ENCODE measurements around the gene VTI1A.

Gene VTI1A

GRCh38 chr10:112700215-112700671 lies 253.2 kb downstream of the VTI1A start:
- no peak for TF ChIP-seq CTCF (IDR thresholded peaks at IDR 0.05; ENCODE audit: insufficient read depth, low read length, missing control alignments)
- CTCF ChIA-PET: interaction anchor here (1.2 kb wide), 1 partner anchor 8 kb away, joined by 3 read pairs; no protein-coding TSS in a partner anchor
- POLR2A ChIA-PET: no interaction called here
- no peak for DNase-seq (ENCODE audit: low read depth, low spot score)
- H3K4me3 ChIP-seq (ENCODE audit: low read depth, low read length): no peak overlapping the region

- no peak for DNase-seq (ENCODE audit: low read depth, low spot score)
- TF ChIP-seq CTCF (IDR thresholded peaks at IDR 0.05; ENCODE audit: insufficient read depth, low read length, missing control alignments): no peak
- POLR2A ChIA-PET: no interaction called here
- no peak overlapping the region for H3K4me3 ChIP-seq (ENCODE audit: low read depth, low read length)
- CTCF ChIA-PET: no interaction called here
These were observed 254.3 kb downstream of the VTI1A start for GRCh38 chr10:112701211-112701877.

GRCh38 chr10:112701878-112702255 lies 254.9 kb downstream of the VTI1A start:
- no peak overlapping the region for H3K4me3 ChIP-seq (ENCODE audit: low read depth, low read length)
- ChIA-PET POLR2A (no interaction called here), CTCF (no interaction called here)
- no peak for TF ChIP-seq CTCF (IDR thresholded peaks at IDR 0.05; ENCODE audit: insufficient read depth, low read length, missing control alignments)
- no peak for DNase-seq (ENCODE audit: low read depth, low spot score)

GRCh38 chr10:112706577-112706976 lies 259.6 kb downstream of the VTI1A start:
- CTCF ChIA-PET: interaction anchor here (1.1 kb wide), 1 partner anchor 11 kb away, joined by 3 read pairs; no protein-coding TSS in a partner anchor
- POLR2A ChIA-PET: no interaction called here
- no peak for DNase-seq (ENCODE audit: low read depth, low spot score)
- no peak overlapping the region for H3K4me3 ChIP-seq (ENCODE audit: low read depth, low read length)
- TF ChIP-seq CTCF (IDR thresholded peaks at IDR 0.05; ENCODE audit: insufficient read depth, low read length, missing control alignments): no peak

- ChIA-PET CTCF (interaction anchor here (0.6 to 2.3 kb wide), 5 partner anchors 8 to 677 kb away, joined by 3 to 14 read pairs (median 3); no protein-coding TSS in a partner anchor), POLR2A (no interaction called here)
- H3K4me3 ChIP-seq (ENCODE audit: low read depth, low read length): no peak overlapping the region
- no peak for TF ChIP-seq CTCF (IDR thresholded peaks at IDR 0.05; ENCODE audit: insufficient read depth, low read length, missing control alignments)
- DNase-seq (ENCODE audit: low read depth, low spot score): no peak
These were observed 261.4 kb downstream of the VTI1A start for GRCh38 chr10:112708461-112708860.

- POLR2A ChIA-PET: no interaction called here
- CTCF ChIA-PET: interaction anchor here (0.9 to 1.3 kb wide), 3 partner anchors 11 to 675 kb away, joined by 3 to 7 read pairs (median 3); no protein-coding TSS in a partner anchor
- H3K4me3 ChIP-seq (ENCODE audit: low read depth, low read length): no peak overlapping the region
- DNase-seq (ENCODE audit: low read depth, low spot score): no peak
- no peak for TF ChIP-seq CTCF (IDR thresholded peaks at IDR 0.05; ENCODE audit: insufficient read depth, low read length, missing control alignments)
These were observed 263.5 kb downstream of the VTI1A start for GRCh38 chr10:112710528-112710927.
